Activated CD8-positive, alpha-beta memory T cell treated with anti-CD3 and anti-CD28 coated beads, Interleukin-2, amount 50 U/mL, for 4 hours (primary cell): ENCODE results near the gene CNDP2.
A peak's percentile ranks its signal among the peaks of the same experiment; 100 is the strongest.
"Not testable (repeated sequence)": the region's sequence is repeated elsewhere in the genome, so short reads cannot be mapped to it uniquely, and the experiment has no call there.

Experiments used
- DNase-seq: peaks from one replicate; pipeline ENCODE4 v3.0.0-alpha.2; 2020

Gene CNDP2

GRCh38 chr18:74473976-74474640, 22.1 kb upstream of the CNDP2 start:
- no peak for DNase-seq

- DNase-seq: no peak
Observed at GRCh38 chr18:74476140-74476539, 20.0 kb upstream of the CNDP2 start.

GRCh38 chr18:74477771-74478170, 18.4 kb upstream of the CNDP2 start:
- DNase-seq: no peak

- DNase-seq: no peak
Observed at GRCh38 chr18:74478316-74478715, 17.8 kb upstream of the CNDP2 start.

- DNase-seq: no peak
Observed at GRCh38 chr18:74478880-74479279, 17.3 kb upstream of the CNDP2 start.

- DNase-seq: no peak
Observed at GRCh38 chr18:74479486-74480148, 16.5 kb upstream of the CNDP2 start.

GRCh38 chr18:74480149-74480651, 16.0 kb upstream of the CNDP2 start:
- no peak for DNase-seq

- no peak for DNase-seq
Observed at GRCh38 chr18:74482697-74483096, 13.5 kb upstream of the CNDP2 start.

GRCh38 chr18:74486119-74486849, 9.9 kb upstream of the CNDP2 start:
- DNase-seq: no peak

- DNase-seq: no peak
Observed at GRCh38 chr18:74488354-74488753, 7.8 kb upstream of the CNDP2 start.

- no peak for DNase-seq
Observed at GRCh38 chr18:74488864-74489263, 7.3 kb upstream of the CNDP2 start.

GRCh38 chr18:74489676-74490075, 6.5 kb upstream of the CNDP2 start:
- DNase-seq: no peak

- no peak for DNase-seq
Observed at GRCh38 chr18:74492259-74492658, 3.9 kb upstream of the CNDP2 start.

GRCh38 chr18:74493689-74494088, 2.5 kb upstream of the CNDP2 start:
- peak; percentile 60 for DNase-seq

- no peak for DNase-seq
Observed at GRCh38 chr18:74494514-74494913, 1.6 kb upstream of the CNDP2 start.

- DNase-seq: peak; percentile 39
Observed at GRCh38 chr18:74496508-74497323, 553 bp downstream of the CNDP2 start.

- DNase-seq: no peak
Observed at GRCh38 chr18:74497324-74497676, 1.1 kb downstream of the CNDP2 start.

- no peak for DNase-seq
Observed at GRCh38 chr18:74497778-74498177, 1.6 kb downstream of the CNDP2 start.

- DNase-seq: peak; percentile 73
Observed at GRCh38 chr18:74498712-74499627, 2.8 kb downstream of the CNDP2 start.

- DNase-seq: peak; percentile 36
Observed at GRCh38 chr18:74499633-74500032, 3.5 kb downstream of the CNDP2 start.

- DNase-seq: no peak
Observed at GRCh38 chr18:74500372-74500771, 4.2 kb downstream of the CNDP2 start.

- not testable (repeated sequence) for DNase-seq
Observed at GRCh38 chr18:74500774-74501173, 4.6 kb downstream of the CNDP2 start.
